Neutrophil (primary cell): Measurements from ENCODE around the gene CHMP2A.

ENCODE experiments used
- H3K27ac ChIP-seq: fragments of 200-600 bp; sonication (generic); 2 replicates; pipeline ENCODE4 v1.5.1; 2016; ENCODE audit warnings: mild to moderate bottlenecking, moderate library complexity
- H3K27me3 ChIP-seq: fragments of 200-600 bp; sonication (generic); 2 replicates; pipeline ENCODE4 v1.6.0; 2016; ENCODE audit warnings: mild to moderate bottlenecking
- H3K36me3 ChIP-seq: fragments of 200-600 bp; sonication (generic); 2 replicates; pipeline ENCODE4 v1.5.1; 2017
- H3K4me1 ChIP-seq, 2 experiments: fragments of 200-600 bp in 1 of 2; sonication (generic) in 1 of 2; 1 replicate in 1 of 2; 2 replicates in 1 of 2; pipeline versions ENCODE4 v1.5.1 to v1.6.1; 2013 to 2016; ENCODE audit warnings: low read depth in 1 of 2, low read length in 1 of 2, mild to moderate bottlenecking in 1 of 2, moderate library complexity in 1 of 2; ENCODE audit not compliant: control insufficient read depth in 1 of 2, insufficient read depth in 1 of 2
- H3K4me3 ChIP-seq, 2 experiments: fragments of 200-600 bp in 1 of 2; sonication (generic) in 1 of 2; 1 replicate in 1 of 2; 2 replicates in 1 of 2; pipeline ENCODE4 v1.5.1; 2013 to 2016; ENCODE audit warnings: low read depth in 1 of 2, low read length in 1 of 2, mild to moderate bottlenecking in 1 of 2, moderate library complexity in 1 of 2
- H3K9me3 ChIP-seq: fragments of 200-600 bp; sonication (generic); 2 replicates; pipeline ENCODE4 v1.5.1; 2016
- CTCF ChIP-seq: fragments of 200-600 bp; sonication (generic); IDR thresholded peaks from 2 replicates; pipeline ENCODE4 v1.5.1; 2016; ENCODE audit warnings: antibody characterized with exemption

Gene CHMP2A

GRCh38 chr19:58520257-58520599 lies 34.7 kb downstream of the CHMP2A start:
- no peak for TF ChIP-seq CTCF
- H3K4me3 ChIP-seq, result peak overlapping the region; percentile 65 to 74
- peaks cover 24 to 31% of the 10 kb centered on the region in 2 experiments for H3K4me1 ChIP-seq
- peak overlapping the region; percentile 86 for H3K27ac ChIP-seq
- H3K27me3 ChIP-seq, result no peaks in the 10 kb centered on the region
- no peaks in the 10 kb centered on the region for H3K9me3 ChIP-seq
- peaks cover 20% of the 10 kb centered on the region for H3K36me3 ChIP-seq

- peak; percentile 88 for TF ChIP-seq CTCF
- no peaks in the 10 kb centered on the region for H3K9me3 ChIP-seq
- H3K27ac ChIP-seq, result peak within 1 kb of the TSS; percentile 86
- no peaks in the 10 kb centered on the region for H3K27me3 ChIP-seq
- H3K36me3 ChIP-seq, result peaks cover 20% of the 10 kb centered on the region
- H3K4me3 ChIP-seq, result peak within 1 kb of the TSS; percentile 65 to 74
- H3K4me1 ChIP-seq, result peaks cover 25 to 34% of the 10 kb centered on the region in 2 experiments
Measured at GRCh38 chr19:58519355-58520256, 35.3 kb downstream of the CHMP2A start, which contains the start of gene ZBTB45. TSS of gene ZBTB45 (minus strand) at chr19:58519810. CDS start at chr19:58517673, 2,137 bp downstream.

GRCh38 chr19:58519087-58519354 lies 35.9 kb downstream of the CHMP2A start:
- Histone ChIP-seq H3K27me3 (no peaks in the 10 kb centered on the region), H3K27ac (peak overlapping the region; percentile 86), H3K4me3 (peak overlapping the region; percentile 65 to 74), H3K36me3 (peaks cover 20% of the 10 kb centered on the region), H3K4me1 (peaks cover 30 to 40% of the 10 kb centered on the region in 2 experiments), H3K9me3 (no peaks in the 10 kb centered on the region)
- TF ChIP-seq CTCF, result no peak

GRCh38 chr19:58518256-58519086 lies 36.4 kb downstream of the CHMP2A start:
- H3K36me3 ChIP-seq, result peaks cover 21% of the 10 kb centered on the region
- no peaks in the 10 kb centered on the region for H3K9me3 ChIP-seq
- H3K27me3 ChIP-seq, result no peaks in the 10 kb centered on the region
- H3K4me3 ChIP-seq, result peak overlapping the region; percentile 65 to 74
- H3K27ac ChIP-seq, result peak overlapping the region; percentile 86
- H3K4me1 ChIP-seq, result peaks cover 35 to 45% of the 10 kb centered on the region in 2 experiments
- TF ChIP-seq CTCF, result no peak

GRCh38 chr19:58516964-58517833 lies 37.7 kb downstream of the CHMP2A start:
- Histone ChIP-seq H3K4me1 (peaks cover 35 to 46% of the 10 kb centered on the region in 2 experiments), H3K9me3 (no peaks in the 10 kb centered on the region), H3K27ac (no peak overlapping the region), H3K4me3 (no peak overlapping the region), H3K36me3 (peaks cover 27% of the 10 kb centered on the region), H3K27me3 (no peaks in the 10 kb centered on the region)
- no peak for TF ChIP-seq CTCF
